Measurements from ENCODE around the gene TMC8.

DNA sequence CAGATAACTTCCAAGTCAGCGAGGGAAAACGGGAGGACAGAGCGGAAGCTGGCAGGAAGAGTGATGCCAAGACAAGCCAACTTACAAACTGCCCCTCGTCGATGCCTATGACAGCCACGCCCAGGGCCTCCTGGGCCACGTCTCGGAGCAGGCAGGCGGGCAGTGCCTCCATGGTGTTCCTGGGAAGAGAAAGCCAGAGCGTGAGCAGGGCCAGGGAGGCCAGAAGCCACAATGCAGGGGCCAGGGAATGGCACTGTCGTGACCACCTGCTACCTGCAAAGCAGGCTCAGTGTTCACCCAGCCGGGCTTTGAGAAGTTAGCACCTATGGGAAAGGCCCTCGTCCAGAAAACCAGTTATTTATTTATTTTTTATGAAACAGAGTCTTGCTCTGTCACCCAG lies 51.9 kb downstream of the TMC8 start:
- TF ChIP-seq, protein P1, sequence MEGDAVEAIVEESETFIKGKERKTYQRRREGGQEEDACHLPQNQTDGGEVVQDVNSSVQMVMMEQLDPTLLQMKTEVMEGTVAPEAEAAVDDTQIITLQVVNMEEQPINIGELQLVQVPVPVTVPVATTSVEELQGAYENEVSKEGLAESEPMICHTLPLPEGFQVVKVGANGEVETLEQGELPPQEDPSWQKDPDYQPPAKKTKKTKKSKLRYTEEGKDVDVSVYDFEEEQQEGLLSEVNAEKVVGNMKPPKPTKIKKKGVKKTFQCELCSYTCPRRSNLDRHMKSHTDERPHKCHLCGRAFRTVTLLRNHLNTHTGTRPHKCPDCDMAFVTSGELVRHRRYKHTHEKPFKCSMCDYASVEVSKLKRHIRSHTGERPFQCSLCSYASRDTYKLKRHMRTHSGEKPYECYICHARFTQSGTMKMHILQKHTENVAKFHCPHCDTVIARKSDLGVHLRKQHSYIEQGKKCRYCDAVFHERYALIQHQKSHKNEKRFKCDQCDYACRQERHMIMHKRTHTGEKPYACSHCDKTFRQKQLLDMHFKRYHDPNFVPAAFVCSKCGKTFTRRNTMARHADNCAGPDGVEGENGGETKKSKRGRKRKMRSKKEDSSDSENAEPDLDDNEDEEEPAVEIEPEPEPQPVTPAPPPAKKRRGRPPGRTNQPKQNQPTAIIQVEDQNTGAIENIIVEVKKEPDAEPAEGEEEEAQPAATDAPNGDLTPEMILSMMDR (IDR thresholded peaks at IDR 0.05; ENCODE audit: poor library complexity, severe bottlenecking), result no peak
- no peak for TF ChIP-seq TAF1 (IDR thresholded peaks at IDR 0.05; ENCODE audit: low read depth)
- no peak for TF ChIP-seq POLR2AphosphoS5 (IDR thresholded peaks at IDR 0.05)
- no peak for TF ChIP-seq RAD21 (conservative IDR thresholded peaks at IDR 0.05)

All from neural cell (in vitro differentiated cells).